Epithelial cell of esophagus (primary cell): ENCODE data around the gene EXOC2.

Source experiments
- DNase-seq: peaks from one replicate; pipeline ENCODE4 v3.0.0; 2010; ENCODE audit warnings: low read depth
- H3K4me3 ChIP-seq: 2 replicates; pipeline ENCODE4 v1.5.1; 2011; ENCODE audit warnings: mild to moderate bottlenecking, low read length, control low read depth
- TF ChIP-seq, protein P1 (sequence below): IDR thresholded peaks from 2 replicates; pipeline ENCODE4 v1.5.1; 2011; ENCODE audit warnings: low read depth, mild to moderate bottlenecking, low read length, control low read depth, inconsistent platforms; ENCODE audit not compliant: insufficient read depth; ENCODE audit errors: missing control alignments

Gene EXOC2

GRCh38 chr6:508006-508405 is 184.9 kb downstream of the EXOC2 start:
- no peak for DNase-seq
- TF ChIP-seq, protein P1, sequence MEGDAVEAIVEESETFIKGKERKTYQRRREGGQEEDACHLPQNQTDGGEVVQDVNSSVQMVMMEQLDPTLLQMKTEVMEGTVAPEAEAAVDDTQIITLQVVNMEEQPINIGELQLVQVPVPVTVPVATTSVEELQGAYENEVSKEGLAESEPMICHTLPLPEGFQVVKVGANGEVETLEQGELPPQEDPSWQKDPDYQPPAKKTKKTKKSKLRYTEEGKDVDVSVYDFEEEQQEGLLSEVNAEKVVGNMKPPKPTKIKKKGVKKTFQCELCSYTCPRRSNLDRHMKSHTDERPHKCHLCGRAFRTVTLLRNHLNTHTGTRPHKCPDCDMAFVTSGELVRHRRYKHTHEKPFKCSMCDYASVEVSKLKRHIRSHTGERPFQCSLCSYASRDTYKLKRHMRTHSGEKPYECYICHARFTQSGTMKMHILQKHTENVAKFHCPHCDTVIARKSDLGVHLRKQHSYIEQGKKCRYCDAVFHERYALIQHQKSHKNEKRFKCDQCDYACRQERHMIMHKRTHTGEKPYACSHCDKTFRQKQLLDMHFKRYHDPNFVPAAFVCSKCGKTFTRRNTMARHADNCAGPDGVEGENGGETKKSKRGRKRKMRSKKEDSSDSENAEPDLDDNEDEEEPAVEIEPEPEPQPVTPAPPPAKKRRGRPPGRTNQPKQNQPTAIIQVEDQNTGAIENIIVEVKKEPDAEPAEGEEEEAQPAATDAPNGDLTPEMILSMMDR: no peak
- no peak overlapping the region for H3K4me3 ChIP-seq

GRCh38 chr6:506920-507622 is 185.9 kb downstream of the EXOC2 start:
- TF ChIP-seq, protein P1: no peak
- no peak overlapping the region for H3K4me3 ChIP-seq
- no peak for DNase-seq

DNA sequence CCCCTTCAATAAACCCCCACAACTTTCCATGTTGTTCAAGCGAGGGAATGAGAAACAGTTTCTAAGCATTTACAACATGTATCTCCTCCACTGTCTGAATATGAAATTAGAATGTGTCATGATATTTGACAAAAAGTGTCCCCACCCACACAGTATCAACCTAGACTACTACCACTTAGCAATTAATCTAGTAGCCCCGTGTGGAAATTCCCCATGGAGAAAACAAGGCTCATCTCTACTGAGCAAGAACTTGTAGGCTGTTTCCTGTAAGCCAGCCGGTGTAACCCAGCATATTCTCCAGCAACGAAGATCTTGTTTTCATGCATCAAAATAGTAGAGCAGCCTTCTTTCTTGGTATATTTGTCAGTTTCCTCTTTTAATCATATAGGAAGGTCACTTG is 186.4 kb downstream of the EXOC2 start:
- no peak for DNase-seq
- H3K4me3 ChIP-seq: no peak overlapping the region
- TF ChIP-seq, protein P1: no peak

DNA sequence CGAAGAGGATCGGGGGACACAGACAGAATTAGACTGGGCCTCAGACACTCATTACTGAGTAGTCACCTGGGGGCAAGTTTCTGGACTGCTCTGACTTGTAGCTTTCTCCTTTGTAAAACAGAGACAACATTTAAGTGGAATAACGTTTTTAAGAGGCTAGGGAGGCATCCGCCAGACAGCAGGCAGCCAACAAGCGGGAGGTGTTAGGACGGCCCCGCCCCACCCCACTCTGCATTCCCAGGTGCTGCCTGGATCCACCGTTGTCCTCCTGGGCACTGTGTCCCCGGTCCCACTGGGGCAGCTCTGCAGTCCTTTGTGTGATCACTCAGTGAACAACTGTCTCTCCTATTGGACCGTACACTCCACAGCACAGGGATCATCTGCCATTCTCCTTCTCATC is 187.6 kb downstream of the EXOC2 start:
- H3K4me3 ChIP-seq: no peak overlapping the region
- DNase-seq: no peak
- TF ChIP-seq, protein P1: no peak

- DNase-seq: no peak
- TF ChIP-seq, protein P1: no peak
- H3K4me3 ChIP-seq: no peak overlapping the region
These were observed 188.4 kb downstream of the EXOC2 start for GRCh38 chr6:504446-504980.

DNA sequence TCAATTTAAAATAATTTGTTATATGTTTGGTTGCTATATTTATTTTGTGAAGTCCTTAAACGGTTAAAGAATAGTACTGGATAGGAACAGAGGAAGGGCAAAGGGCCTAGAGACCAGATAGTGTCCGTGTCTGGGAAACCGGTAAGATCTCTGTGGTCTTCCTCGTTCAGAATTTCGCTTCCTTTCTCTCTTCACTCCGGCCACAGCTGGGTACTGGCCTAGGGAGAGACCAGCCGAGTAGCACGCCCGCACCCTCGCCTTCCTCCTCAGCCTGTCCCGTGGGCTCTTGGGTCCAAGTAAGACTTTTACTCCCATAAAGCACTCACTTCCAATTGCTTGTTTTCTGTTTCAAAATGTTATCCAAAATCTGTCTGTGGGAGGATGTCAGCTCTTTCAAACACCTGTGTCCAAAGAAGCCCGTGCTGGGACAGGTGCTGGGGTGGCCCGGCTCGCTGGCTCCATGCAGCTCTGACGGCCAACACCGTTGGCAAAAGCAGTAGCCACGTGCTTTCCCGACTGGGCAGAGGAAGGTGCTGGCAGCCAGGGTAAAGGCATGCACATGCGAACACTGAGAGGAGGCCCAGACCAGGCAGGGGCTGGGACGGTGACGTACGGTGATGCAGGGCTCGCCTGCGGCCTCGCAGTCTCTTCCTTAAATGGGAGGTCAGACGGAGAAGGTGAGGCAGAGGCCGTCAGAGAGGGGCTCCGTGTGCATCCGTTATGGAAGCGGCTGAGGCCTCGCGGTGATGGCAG is 189.2 kb downstream of the EXOC2 start:
- no peak overlapping the region for H3K4me3 ChIP-seq
- TF ChIP-seq, protein P1: no peak
- no peak for DNase-seq
